ENCODE measurements around the gene MED22.
"Not testable (repeated sequence)": the region's sequence is repeated elsewhere in the genome, so short reads cannot be mapped to it uniquely, and the experiment has no call there.

MED22 gene

DNA sequence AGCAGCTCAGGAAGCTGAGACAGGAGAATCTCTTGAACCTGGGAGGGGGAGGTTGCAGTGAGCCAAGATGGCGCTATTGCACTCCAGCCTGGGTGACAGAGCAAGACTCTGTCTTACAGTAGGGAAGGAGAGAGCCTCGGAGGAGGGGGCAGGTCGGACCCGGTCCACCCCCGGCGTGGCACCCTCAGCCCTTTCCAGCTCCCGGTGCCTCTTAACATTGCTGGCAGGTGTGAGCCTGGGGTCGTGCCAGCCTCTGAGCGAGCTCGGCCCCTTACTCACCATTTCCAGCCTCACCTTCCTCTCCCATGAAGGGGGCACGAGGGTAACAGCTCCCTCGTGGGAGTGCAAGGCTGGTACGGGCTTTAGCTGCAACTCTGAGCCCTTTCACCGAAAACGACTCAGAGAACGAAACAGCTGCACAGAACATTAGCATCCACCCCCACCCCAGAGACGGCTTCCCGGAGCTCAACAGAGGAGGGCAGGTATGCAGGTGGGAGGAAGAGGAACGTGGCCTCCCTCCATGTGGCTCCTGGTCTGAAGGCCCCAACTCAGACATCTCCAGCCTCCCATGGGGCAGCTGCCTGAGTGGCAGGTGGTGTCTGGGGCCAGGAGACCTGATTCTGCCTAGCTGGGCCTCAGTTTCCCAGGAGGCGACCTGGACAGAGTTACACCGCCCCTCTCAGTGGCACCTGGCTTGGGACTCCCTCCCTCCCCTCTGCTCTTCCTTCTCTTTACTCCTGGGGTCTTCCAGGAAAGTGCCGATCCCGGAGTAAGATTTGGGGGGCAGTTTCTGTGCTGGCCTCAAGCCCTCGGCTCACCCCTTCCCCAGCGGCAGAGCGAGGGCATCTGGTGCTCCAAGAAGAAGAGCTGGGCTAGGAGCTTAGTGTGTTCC, 44.4 kb downstream of the MED22 start:
- DNase-seq = no peak

DNA sequence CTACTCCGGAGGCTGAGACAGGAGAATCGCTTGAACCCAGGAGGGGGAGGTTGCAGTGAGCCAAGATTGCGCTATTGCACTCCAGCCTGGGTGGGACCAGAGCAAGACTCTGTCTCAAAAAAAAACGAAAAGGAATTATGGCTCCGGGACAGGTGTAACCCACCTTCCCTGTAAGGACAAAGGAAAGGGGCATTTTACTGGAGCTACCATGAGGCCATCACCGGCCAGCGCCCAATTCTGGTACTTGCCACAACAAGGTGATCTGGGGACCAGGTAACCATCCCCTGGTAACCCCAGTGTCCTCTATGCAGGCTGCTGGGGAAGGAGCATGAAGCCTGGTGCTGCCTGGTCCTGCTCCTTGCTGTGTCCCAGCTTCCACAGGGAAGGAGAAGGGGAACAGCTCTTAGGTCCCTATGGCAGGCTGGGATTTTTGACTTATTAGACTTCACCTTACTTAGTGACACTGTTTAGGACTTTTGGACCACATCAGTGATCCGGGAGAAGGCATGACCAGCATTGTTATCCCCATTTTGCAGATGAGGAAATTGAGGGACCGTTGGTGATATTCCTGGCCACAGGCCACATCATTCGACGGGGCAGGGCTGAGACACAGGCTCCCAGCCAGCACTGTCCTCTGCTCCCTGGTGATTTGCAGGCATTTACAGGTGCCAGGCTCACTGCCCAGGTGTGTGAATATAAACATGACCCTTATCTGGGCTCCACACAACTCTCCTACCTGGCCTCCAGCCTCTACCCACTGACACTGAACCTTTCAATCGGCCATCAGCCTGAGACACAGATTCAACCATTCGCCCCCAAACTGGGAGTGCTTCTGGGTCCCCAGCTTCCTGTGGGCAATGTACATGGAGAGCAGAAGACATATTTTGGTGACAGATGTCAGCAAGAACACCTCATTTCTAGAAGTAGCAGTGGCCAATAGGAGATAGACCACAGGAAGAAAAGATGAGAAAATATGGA, 46.4 kb downstream of the MED22 start:
- DNase-seq = no peak

DNA sequence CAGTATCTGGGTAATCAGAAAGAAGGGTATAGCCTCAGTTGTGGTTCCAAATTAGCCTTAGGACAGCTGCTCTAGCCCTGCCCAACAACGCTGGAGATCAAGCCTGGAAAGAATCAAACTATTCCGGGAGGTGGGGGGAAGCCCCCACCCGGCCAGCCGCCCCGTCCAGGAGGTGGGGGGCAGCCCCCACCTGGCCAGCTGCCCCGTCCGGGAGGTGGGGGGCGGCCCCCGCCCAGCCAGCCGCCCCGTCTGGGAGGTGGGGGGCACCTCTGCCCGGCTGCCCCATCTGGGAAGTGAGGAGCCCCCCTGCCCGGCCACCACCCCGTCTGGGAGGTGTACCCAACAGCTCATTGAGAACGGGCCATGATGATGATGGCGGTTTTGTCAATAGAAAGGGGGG, 47.9 kb downstream of the MED22 start:
- not testable (repeated sequence) for DNase-seq

DNA sequence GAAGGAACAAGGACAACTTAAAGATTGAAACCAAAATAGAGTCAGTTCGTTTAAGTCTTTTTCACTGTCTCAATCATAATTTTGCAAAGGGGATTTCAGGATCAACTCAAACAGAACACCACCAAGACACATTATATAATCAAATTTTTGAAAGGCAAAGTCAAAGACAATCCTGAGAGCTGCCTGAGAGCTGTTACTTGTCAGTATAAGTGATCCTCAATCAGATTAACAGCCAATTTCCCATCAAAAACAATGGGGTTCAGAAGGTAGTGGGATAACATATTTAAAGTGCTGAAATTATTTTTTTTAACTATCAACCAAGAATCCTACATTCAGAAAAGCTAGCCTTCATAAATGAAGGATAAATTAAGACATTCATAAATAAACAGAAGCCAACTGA, 53.7 kb downstream of the MED22 start:
- no peak for DNase-seq

GRCh38 chr9:133290751-133291302, 57.1 kb downstream of the MED22 start:
- DNase-seq = no peak

Measured in CD4-positive, alpha-beta T cell treated with Interleukin-12 subunit alpha and Interleukin-12 subunit beta, for 1 hour (primary cell).